HG02642 (cell line): Measurements from ENCODE around the gene MIER2.
"Not testable (repeated sequence)": the region's sequence is repeated elsewhere in the genome, so short reads cannot be mapped to it uniquely, and the experiment has no call there.

Source experiments
- ATAC-seq: cut with Tn5 transposase; IDR thresholded peaks from one replicate; pipeline ENCODE4 v1.9.1; 2021; ENCODE audit warnings: mild to moderate bottlenecking; ENCODE audit not compliant: unreplicated experiment, poor library complexity

The MIER2 gene, protein sequence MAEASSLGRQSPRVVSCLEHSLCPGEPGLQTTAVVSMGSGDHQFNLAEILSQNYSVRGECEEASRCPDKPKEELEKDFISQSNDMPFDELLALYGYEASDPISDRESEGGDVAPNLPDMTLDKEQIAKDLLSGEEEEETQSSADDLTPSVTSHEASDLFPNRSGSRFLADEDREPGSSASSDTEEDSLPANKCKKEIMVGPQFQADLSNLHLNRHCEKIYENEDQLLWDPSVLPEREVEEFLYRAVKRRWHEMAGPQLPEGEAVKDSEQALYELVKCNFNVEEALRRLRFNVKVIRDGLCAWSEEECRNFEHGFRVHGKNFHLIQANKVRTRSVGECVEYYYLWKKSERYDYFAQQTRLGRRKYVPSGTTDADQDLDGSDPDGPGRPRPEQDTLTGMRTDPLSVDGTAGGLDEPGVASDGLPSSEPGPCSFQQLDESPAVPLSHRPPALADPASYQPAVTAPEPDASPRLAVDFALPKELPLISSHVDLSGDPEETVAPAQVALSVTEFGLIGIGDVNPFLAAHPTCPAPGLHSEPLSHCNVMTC

GRCh38 chr19:344625-345319 is at the start of gene MIER2:
Gene MIER2, minus strand, starts transcription at chr19:344796. Its CDS starts 14 bp downstream, at chr19:344782.
- peak; percentile 85 for ATAC-seq

GRCh38 chr19:393560-393959 is 49.0 kb upstream of the MIER2 start:
- not testable (repeated sequence) for ATAC-seq

GRCh38 chr19:392375-392970 is 47.9 kb upstream of the MIER2 start:
- ATAC-seq, result no peak

DNA sequence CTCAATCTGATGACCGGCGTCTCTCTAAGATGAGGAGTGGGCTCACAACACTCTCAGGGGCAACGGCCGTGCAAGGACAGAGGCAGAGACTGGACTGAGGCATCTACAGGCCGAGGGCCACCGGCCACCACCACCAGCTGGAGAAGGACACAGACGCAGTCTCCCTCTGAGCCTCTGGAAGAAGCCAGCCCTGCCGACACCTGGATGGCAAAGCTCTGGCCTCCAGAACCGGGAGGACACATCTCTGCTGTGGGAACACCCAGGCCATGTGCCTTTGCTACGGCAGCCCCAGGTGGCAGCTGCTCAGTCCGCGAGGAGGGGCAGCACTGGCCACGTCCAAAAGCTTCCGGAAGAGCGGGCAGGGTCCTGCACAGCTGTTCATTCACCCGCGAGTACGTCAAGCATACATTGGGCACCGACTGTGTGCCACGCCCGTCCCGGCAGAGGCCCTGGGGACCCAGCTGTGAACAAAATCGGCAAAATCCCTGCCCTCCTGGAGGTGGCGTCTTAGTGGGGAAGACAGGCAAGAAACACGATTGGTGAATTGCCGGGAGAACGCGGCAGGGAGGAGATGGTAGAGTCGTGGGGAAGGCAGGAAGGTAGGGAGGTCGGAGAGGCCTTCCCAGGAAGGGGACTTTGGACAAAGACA is 47.3 kb upstream of the MIER2 start:
- ATAC-seq, result no peak

DNA sequence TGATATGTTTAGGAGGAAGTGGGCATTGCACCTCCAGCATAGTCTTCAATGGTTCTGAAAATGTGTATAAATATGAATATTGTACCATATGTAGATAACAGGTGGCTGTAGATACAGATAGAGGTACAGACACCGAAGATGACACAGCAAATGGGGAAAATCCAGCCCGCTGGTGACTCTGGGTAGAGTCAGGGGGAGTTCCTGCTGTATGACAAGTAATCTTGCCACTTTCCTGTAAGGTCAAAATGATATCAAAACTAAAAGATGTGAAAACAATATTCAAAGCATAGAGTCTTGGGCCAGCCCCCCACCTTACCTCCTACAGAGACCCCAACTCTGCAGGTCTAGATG is 46.6 kb upstream of the MIER2 start:
- no peak for ATAC-seq

DNA sequence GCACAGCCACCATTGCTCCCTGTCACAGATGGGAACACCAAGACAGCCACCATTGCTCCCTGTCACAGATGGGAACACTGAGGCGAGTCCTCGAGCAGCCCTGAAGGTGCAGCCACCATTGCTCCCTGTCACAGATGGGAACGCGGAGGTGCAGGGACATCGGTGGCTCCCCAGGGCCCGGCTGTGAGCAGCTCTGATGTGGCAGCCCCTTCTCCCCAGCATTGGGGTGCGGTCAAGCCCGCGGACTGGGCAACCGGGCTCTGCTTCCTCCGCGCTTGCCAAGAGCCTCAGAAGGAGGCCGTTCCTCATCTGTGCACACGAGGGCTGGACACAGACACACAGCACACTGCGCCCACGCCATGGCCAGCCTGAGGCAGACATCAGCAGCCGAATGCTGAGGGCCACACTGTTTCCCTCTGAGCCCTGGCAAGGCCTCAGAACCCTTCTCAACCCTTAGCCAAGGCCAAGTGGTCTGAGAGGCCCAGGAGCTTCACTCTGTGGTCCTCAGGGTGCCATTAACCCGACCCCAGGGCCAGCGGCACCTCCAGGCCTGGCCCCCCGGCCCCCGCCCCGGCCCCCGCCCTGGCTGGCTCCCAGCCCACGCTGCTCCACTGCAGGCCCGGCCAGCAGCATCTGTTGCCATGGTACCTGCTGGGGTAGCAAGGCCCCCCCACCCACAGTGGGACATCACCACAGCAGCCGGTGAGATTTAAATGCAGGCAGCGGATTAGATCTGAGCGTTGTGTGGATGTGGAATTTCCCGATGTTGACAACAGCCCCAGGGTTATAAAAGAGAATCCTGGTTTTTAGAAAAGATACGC is 46.0 kb upstream of the MIER2 start:
- ATAC-seq, result no peak

- ATAC-seq, result no peak
Measured at GRCh38 chr19:389935-390289, 45.3 kb upstream of the MIER2 start.

- no peak for ATAC-seq
Measured at GRCh38 chr19:389255-389934, 44.8 kb upstream of the MIER2 start.

DNA sequence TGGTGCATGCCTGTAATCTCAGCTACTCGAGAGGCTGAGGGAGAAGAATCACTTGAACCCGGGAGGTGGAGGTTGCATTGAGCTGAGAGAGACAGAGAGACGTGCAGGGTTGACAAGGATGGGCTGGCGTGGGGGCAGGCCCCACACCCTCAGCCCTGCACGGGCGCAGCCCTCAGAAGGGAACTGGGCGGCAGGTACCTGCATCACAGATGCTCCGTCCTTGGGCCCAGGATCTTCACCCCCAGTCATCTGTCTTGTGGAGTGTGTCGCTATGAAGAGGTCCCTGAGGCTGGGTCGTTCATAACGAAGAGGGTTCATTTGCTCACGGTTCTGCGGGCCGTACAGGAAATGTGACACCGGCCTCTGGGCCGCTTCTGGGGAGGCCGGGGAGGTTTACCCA is 44.1 kb upstream of the MIER2 start:
- no peak for ATAC-seq

DNA sequence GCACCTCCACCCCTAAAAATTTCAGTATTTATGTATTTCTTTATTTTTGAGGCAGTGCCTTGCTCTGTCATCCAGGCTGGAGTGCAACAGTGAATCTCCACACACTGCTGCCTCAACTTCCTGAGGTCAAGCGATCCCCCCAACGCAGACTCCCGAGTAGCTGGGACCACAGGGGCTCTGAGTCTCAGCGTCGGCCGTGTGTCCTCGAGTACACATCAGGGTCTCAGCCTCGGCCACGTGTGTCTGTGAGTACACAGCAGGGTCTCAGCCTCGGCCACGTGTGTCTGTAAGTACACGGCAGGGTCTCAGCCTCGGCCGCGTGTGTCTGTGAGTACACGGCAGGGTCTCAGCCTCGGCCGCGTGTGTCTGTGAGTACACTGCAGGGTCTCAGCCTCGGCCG is 43.2 kb upstream of the MIER2 start:
- ATAC-seq, result no peak

GRCh38 chr19:386632-387301 is 42.2 kb upstream of the MIER2 start:
- ATAC-seq, result not testable (repeated sequence)

- ATAC-seq, result not testable (repeated sequence)
Measured at GRCh38 chr19:386189-386588, 41.6 kb upstream of the MIER2 start.

GRCh38 chr19:384799-385169 is 40.2 kb upstream of the MIER2 start:
- no peak for ATAC-seq

DNA sequence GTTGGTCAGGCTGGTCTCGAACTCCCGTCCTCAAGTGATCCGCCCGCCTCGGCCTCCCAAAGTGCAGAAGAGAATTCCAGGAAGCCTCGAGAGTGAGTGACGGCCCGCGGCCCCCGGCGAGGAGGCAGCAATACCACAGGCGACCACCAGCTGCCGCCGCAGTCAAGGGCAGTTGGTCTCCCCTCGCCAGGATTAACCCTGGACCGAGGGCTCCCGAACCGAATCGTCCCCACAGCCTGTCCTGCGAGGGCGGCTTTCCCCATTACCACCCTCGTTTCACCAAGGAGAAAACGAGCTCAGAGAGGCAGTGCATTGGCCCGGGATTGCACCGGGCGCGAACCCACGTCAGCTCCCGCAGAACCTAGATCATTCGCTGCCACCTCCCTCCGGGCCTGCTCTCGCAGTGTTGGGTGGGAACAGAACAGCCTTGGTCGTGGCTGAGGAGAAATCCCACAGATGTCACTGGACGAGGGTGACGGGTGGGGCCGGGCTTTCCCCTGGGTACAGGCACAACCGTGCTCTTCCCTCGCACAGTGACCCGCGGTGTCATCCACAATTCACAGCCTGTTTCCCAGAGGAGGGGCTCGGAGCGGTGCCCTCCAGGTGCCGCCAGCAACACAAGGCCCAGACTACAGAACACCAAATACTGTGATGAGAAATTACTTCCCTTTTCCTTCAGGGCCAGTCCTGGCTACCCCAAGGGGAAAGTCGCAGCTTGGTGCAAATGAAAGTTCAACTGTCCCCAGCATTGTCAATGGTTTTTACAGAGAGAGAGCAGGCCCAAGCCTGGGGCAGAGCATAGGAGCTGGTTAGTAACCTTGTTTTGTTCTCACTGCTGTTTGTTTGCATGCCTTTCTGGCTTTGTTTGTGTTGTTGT is 39.6 kb upstream of the MIER2 start:
- no peak for ATAC-seq

DNA sequence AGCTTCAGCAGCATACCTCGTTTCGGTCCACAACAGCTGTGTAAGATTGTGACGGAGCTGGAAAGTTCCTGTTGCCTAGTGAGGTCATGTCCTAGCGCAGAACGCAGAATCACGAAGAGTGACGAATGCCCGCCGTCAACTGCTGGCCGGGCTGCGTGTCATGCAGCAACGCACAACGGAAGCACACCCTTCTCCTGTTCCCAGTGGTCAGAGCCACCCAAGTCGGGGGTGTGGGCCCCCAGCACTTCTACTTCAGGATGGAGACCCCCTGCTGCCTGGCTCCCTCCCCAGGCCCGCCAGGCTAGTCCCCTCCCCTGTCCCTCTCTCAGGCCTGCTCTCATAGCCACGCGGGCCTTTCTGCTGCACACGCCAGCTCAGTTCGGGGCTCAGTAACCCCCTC is 38.4 kb upstream of the MIER2 start:
- no peak for ATAC-seq

DNA sequence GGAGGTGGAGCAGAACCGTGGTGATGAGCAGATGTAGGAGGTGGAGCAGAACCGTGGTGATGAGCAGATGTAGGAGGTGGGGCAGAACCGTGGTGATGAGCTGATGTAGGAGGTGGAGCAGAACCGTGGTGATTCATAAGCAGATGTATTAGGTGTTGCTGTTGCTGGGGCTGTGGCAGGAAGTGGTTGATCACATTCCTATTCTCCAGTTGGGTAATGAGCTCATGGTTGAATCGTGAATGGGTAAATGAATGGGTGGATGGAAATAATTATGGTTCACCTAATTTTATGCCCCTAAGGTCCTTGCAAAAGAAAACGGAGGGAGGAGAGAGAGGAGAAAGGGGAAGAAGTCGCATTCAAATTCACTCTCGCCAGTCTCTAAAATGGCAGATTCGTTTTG is 38.0 kb upstream of the MIER2 start:
- not testable (repeated sequence) for ATAC-seq

GRCh38 chr19:381901-382300 is 37.3 kb upstream of the MIER2 start:
- ATAC-seq, result not testable (repeated sequence)
